HG03097 (cell line): ENCODE results near the gene COX7B.
A peak's percentile ranks its signal among the peaks of the same experiment; 100 is the strongest.
"Not testable (repeated sequence)": the region's sequence is repeated elsewhere in the genome, so short reads cannot be mapped to it uniquely, and the experiment has no call there.

Experiments used
- ATAC-seq: cut with Tn5 transposase; IDR thresholded peaks from one replicate; pipeline ENCODE4 v1.9.1; 2021; ENCODE audit not compliant: unreplicated experiment, low FRiP score

COX7B gene, protein sequence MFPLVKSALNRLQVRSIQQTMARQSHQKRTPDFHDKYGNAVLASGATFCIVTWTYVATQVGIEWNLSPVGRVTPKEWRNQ

DNA sequence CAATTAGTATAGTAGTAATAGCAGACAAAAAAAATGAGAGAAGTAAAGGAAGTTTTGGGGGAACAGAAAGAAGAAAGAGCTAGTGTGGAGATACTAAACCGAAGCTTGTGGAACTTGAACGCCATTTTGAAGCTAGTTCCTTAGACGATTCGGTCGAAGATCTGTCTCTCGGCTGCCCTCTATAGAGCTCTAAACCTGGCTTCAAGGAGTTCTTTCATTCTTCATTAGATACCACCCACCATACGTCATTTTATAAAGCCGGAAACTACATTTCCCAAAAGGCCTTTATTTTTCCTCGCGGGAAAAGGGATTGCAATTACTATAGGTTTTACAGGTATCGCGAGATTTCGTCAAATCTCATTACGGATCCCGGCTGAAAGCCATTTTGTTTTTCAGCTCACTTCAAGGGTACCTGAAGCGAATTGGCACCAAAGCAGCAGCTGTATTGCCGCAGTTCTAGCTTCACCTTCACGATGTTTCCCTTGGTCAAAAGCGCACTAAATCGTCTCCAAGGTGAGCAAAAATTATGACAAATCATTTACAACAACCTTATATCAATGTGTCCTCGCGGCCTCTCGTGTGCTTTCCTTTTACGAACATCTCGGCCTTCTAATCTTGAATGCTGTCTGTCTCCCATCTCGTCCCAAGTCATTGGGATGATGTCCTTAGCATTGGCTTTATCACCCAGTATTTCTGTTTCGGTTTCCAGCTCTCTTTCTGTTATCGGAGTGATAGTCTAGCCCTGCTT lies at the start of gene COX7B:
Gene COX7B, plus strand, starts transcription at position 388 of the 748 bp plus-strand sequence. Its CDS starts 86 bp downstream, at position 474.
- ATAC-seq, result peak; percentile 62

DNA sequence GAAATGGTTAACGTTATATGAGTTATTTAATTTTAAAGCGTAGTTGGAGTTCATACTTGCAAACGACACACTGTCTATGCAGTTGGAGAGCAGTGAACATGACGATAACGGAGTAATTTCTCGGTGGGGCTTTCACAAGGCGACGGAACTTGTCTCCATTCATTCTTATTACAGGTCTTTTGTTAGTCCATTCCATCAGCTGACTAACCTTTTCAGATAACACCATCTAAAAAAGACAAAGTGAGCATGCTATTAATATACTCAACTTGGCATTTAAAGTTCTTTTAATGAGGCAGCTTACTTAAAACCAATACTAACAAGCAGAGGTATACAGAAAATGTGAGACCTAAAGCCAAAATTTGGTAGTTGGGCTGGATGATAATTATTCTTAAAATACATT lies 23.9 kb upstream of the COX7B start:
- ATAC-seq, result no peak

DNA sequence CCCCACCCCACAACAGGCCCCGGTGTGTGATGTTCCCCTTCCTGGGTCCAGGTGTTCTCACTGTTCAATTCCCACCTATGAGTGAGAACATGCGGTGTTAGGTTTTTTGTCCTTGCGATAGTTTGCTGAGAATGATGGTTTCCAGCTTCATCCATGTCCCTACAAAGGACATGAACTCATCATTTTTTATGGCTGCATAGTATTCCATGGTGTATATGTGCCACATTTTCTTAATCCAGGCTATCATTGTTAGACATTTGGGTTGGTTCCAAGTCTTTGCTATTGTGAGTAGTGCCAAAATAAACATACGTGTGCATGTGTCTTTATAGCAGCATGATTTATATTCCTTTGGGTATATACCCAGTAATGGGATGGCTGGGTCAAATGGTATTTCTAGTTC lies 17.9 kb upstream of the COX7B start:
- not testable (repeated sequence) for ATAC-seq

GRCh38 chrX:77892887-77893286 lies 6.4 kb upstream of the COX7B start:
- ATAC-seq, result no peak

DNA sequence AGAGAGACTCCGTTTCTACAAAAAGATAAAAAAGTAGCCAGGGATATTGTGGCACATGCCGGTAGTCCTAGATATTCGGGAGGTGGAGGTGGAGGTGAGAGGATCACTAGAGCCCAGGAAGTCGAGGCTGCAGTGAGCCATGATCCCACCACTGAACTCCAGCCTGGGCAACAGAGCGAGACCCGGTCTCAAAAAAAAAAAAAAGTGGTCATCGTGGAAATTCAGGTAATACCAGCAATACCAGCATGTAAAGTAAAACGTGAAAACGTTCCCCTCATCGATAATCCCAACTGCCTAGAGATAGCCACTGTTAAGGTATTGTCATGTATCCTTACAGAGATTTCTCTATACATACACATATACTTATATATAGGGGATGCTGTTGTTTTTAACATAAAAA lies 5.6 kb upstream of the COX7B start:
- no peak for ATAC-seq

DNA sequence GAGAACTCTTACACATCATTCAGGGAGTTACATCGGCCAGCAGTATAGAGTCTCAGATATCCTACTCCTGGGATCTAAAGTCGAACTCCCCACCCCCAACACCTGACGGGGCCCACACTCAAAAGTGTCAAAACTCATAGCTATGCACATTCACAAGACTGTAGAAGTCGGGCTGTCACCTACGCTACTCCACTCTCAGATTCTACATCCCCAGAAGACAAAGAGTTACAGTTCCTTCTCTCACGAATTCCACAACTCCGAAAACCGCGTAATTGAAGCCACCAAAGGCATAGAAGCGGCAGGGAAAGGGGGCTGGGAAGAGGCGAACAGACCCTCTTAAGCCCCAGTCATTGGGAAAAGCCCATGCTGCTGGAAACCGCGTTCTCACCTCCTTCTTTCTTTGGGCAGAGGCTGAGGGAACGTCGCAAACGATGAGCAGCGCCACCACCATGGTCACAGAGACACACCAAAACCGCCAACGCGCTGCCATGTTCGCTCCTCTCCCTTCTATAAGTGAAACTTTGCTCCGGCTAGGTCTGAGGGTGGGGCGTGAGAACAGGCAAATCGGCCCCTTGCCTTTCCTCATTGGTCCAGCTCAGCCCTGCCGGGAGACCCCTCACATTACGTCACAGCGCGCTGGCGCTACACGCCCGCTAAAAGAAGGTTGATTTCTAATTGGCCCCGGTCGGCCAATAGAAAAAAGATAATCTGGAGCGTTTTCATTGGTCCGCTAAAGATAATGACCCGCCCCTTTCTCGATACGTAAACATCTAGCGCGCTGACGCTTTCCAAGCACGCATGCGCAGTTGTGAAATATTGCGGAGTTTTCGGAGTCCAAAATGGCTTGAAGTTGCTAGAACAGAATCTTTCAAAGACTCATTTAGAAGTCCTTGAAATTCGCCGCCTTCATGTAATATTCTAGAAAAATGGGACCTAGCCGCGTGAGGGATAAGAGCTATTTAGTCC lies 4.1 kb upstream of the COX7B start, which contains the start of gene MAGT1:
Gene MAGT1, minus strand, starts transcription at position 515 of the 966 bp plus-strand sequence. Its CDS starts 25 bp downstream, at position 490.
- ATAC-seq, result peak; percentile 82

GRCh38 chrX:77900688-77901087 lies 1.4 kb downstream of the COX7B start:
- ATAC-seq, result no peak

GRCh38 chrX:77901506-77901905 lies 2.2 kb downstream of the COX7B start:
- ATAC-seq, result no peak

- ATAC-seq, result peak; percentile 96
These were observed 11.0 kb downstream of the COX7B start, which contains the start of gene ATP7A for GRCh38 chrX:77910108-77910840. Gene ATP7A, plus strand, starts transcription at chrX:77910693. Its CDS starts 60,949 bp downstream, at chrX:77971642.

GRCh38 chrX:77917294-77917933 lies 18.1 kb downstream of the COX7B start:
- ATAC-seq, result no peak

GRCh38 chrX:77918568-77918967 lies 19.3 kb downstream of the COX7B start:
- no peak for ATAC-seq

GRCh38 chrX:77919370-77919769 lies 20.1 kb downstream of the COX7B start:
- not testable (repeated sequence) for ATAC-seq

- ATAC-seq, result no peak
These were observed 23.5 kb downstream of the COX7B start for GRCh38 chrX:77922787-77923186.

DNA sequence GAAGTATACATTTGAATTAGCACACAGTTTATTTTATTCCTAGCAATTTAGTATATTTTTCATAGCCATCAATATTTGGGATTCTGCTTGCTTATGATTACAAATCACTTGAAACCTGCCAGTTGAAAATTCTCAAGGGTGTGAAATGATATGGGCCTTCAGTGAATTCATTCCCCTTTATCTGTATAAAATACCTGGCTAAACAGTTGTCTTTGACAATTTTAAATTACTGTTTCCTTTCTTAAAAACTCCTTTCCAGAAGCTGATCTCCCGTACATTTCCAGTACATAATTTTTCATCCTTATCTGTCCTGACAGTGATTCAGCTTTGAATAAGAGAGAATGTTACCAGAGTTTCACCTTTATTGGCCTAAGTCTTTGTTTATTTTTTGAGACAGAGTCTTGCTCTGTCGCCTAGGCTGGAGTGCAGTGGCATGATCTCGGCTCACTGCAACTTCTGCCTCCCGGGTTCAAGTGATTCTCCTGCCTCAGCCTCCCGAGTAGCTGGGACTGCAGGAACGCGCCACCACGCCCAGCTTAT lies 25.1 kb downstream of the COX7B start:
- no peak for ATAC-seq

DNA sequence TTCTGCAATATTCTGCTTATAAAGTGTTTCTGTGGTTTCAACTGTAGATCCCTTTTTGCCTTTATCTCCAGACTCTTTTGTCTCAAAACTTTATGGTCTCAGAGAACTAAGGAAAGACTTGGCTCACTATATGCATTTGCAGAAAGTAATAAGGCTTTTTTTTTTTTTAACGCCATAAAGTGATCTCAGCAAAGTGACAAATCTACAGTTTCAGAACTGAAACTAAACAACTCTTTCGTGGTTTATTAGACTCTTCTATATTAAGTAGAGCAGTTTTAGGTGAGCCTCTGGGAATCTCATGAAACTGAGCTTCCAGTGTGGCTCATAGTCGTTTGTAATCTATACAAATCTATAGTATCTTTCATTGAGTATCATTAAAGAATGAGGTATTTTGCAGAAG lies 26.5 kb downstream of the COX7B start:
- ATAC-seq, result no peak

- ATAC-seq, result no peak
These were observed 31.3 kb downstream of the COX7B start for GRCh38 chrX:77930581-77930980.

- no peak for ATAC-seq
These were observed 36.6 kb downstream of the COX7B start for GRCh38 chrX:77935886-77936285.

DNA sequence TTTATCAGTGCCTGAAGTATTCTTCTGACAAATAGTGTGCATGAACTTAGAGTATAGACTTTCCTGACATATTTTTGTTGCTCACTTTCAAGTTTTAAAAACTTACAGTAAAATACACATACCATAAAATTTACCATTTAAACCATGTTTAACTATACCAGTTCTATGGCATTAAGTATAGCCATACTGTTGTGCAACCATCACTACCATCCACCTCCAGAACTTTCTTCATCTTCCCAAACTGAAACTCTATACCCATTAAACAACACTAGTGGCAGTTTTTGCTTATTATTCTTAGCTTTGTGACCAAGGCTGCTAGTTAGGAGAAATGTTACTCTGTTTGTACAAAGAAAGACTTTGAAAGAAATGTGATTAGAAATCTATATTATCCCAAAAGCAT lies 37.0 kb downstream of the COX7B start:
- no peak for ATAC-seq

DNA sequence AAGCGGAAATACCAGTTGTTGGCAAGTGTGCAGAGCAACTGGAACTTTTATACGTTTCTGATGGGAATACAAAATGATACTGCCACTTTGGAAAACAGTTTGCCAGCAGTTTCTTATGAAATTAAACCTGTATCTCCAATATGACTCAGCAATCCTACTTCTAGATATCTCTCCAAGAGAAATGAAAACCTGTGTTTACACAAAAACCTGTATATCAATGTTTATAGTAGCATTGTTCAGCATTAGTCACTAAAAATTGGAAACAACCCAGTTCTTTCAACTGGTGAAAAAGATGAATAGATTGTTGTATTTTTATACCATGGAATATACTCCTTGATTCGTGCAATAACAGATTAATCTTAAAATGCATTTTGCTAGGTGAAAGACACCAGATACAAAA lies 38.0 kb downstream of the COX7B start:
- no peak for ATAC-seq
